Inflammatory macrophage treated with lipopolysaccharide for 4 hours (primary cell): ENCODE results near the gene PLEKHA1.

Experiments used
- DNase-seq: peaks from one replicate; pipeline ENCODE4 v3.0.0-alpha.2; 2020

Gene PLEKHA1

DNA sequence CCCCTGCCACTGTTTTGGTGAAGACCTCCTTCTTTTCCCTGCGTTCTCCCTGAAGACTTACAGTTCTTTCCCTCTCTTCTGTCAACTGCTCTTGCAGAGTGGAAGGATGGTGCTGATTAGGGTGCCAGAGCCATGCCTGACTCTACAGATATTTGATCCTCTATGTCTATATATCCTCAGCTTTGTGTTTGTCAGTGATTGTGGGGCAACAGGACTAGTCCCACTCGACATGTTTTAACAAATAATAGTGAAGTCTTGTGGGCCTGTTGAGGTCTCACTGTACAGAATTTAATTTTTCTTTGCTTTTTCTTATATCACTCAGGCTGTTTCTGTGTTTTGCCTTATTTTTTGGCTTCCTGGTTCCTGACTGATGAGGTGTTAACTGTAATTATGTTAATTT lies 5.0 kb downstream of the PLEKHA1 start:
- no peak for DNase-seq

DNA sequence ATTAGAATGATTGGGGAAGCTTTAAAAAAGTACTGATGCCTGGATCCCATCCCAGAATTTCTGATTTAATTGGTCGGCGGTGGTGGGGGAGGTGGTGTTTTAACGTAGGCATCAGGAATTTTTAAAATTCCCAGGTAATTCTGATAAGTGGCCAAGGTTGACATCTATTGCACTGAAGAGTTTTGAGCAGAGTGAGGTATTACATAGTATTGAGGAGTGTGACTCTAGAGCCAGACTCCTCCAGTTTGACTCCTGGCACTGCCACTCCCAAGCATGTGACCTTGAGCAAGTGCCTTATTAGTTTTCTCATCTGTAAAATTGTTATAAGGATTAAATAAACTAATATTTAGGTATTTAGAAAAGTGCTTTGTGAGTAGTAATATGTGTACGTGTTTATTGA lies 6.2 kb downstream of the PLEKHA1 start:
- DNase-seq = no peak

DNA sequence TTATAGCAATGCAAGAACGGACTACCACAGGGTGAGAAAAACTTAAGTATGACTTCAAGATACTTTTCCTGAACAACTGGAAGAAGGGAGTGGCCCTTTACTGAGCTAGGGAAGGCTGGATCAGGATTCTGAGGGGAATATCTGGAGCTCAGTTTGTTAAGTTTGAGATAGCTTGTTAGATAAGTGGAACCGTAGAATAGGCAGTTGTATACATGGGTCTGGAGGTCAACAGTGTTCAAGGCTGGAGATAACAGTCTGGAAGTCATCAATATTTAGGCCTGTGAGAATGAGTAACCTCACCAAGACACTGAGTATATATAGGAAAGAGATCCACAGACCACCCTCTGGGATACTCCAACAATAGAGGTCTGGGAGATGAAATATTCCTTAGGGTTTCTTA lies 7.2 kb downstream of the PLEKHA1 start:
- DNase-seq = no peak

DNA sequence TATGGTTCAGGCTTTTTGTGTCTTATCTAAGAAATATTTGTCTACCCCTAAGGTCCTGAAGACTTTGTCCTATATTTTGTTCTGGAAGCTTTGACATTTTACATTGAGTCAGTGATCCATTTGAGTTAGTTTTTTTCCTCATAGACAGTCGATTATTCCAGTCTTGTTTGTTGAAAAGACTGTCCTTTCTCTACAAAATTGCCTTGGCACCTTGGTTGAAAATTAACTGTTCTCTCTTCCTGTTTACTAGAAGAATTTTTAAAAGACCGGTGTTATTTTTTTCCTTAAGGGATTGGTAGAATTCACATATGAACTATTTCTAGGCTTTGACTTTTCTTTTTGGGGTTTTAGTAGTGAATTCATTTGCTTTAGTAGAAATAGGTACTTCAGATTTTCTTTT lies 12.0 kb downstream of the PLEKHA1 start:
- DNase-seq = no peak

DNA sequence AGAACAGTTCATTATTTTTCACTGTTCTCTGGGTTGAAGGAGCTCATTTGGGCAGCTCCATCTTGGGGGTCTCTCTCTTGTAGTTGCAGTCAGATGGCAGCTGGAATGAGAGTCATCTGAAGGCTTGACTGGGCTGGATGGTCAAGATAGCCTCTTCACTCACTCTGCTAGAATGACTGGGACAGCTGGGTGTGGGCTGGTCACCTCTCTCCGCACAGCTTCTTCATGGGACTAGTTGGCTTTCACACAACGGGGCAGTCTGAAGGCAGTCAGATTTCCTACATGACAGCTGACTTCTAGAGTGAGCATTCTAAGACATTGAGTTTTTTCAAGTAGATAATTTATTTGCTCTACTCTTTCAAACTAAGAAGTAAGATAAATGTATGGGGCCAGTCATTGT lies 13.1 kb downstream of the PLEKHA1 start:
- DNase-seq = no peak

DNA sequence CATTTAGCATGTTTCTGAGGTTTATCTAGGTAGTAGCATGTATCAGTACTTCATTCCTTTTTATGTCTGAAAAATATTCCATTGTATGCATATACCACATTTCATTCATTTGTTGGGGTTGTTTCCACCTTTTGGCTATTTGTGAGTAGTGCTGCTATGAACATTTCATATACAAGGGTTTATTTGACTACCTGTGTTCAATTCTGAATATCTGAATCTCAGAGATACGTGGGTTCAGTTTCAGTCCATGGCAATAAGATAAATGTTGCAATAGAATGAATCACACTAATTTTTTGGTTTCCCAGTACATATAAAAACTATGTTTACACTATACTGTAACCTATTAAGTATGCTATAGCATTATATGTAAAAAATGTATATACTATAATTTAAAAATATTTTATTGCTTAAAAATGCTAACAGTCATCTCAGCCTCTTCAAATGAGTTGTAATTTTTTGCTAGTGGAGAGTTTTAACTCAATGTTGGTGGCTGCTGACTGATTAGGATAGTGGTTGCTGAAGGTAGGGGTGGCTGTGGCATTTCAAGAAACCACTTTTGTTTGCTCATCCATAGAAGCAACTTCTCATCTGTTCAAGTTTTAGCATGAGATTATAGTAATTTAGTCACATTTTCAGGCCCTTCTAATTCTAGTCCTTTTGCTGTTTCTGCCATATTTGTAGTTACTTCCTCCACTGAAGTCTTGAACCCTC lies 13.9 kb downstream of the PLEKHA1 start:
- no peak for DNase-seq

DNA sequence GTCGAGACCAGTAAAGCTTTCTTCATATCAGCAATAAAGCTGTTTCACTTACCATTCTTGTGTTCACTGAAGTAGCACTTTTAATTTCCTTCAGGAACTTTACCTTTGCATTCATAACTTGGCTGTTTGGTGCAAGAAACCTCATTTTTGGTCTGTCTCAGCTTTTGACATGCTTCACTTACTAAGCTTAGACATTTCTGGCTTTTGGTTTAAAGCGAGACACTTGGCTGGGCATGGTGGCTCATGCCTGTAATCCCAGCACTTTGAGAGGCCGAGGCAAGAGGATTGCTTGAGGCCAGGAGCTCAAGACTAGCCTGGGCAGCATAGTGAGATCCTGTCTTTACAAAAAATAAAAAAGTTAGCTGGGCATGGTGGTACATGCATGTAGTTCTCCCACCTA lies 15.8 kb downstream of the PLEKHA1 start:
- no peak for DNase-seq

DNA sequence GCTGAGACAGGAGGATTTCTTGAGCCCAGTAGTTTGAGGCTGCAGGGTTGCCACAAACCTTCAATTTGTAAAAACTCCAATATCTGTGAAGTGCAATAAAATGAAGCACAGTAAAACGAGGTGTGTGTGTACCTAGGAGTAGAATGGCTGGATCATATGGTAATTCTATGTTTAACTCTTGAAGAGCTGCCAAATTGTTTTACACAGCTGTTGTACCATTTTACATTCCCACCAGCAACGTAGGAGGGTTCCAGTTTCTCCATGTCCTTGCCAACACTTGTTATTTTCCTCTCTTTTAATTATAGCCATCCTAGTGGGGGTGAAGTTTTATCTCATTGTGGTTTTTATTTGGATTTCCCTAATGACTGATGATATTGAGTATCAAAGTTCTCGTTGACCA lies 16.2 kb downstream of the PLEKHA1 start:
- no peak for DNase-seq

DNA sequence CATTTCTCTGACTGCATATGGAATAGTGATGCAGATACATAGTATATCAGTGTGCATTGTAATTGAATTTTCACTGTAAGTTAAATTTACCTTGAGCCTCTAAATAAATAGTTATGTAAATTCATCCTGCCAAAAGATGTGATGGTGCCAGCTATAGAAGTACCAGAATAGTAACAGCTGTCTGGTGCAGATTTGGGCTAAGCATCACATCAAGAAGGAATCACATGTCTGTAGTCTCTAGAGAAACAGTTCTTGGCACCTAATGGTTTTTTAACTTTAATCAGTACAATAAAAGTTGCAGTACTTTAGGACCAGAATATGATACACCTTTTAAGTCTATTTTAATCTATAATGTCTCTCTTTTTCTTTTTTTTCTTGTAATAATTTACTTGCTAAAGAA lies 17.4 kb downstream of the PLEKHA1 start:
- DNase-seq = no peak

DNA sequence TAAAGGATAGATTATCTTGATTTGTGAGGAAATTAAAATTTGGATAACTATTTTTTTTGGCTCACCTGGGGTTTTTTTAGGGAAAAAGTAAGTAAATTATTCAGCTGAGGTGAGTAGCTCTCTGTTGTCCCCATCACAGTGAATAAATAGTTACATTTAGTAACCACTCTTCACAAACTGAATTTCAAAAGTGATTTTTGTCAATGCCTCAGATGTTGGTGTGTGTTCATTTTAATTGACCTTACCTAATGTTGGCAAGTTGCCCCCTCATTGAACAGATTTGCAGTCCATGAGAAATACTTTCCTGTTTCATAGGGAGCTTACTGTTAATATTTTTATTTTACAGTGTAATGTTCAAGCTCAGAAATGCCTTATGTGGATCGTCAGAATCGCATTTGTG lies 18.3 kb downstream of the PLEKHA1 start:
- no peak for DNase-seq

DNA sequence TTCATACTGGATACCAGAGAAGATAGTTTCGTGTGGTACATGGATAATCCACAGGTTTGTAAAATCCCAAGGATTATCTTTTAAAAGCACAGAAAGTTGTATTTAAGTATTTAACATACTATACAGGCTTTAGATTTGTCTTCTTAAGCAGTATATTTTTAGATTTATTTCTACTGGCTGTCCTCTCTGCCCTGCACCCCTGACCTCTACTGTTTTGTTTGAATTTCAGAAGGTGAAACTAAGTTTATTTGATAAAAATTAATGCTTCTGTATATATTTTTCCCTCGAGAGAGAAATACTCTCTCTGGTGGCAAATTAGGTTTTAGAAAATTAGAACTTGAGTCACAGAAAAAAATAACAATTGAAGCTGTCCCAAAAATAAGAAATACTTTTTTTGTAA lies 18.8 kb downstream of the PLEKHA1 start:
- DNase-seq = no peak

DNA sequence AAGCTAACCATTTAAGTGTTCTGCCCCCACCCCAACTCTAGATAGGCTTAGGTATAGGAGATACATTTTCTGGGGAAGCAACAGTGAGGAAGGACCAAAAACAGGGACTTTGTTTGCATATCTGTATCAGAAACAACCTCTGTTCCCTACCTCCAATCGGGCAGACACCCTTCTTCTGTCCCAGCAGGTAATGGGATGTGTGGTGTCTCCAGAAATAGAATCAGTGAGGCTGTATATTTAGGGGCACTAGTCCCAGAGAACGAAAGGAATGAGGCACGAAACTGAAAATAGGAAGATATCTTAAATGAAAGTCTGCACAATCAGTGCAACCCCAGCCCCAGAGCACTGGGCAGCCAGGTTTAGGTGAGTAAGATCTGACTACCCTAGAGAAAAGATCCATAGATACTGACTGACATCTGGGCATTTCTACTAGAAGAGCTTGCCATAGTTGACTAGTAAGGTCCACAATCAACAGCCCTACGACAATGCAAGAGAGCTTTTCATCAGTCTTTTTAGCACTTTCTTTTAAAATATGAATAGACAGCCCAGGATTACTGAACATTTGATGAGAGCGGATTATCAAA lies 28.1 kb downstream of the PLEKHA1 start:
- no peak for DNase-seq

DNA sequence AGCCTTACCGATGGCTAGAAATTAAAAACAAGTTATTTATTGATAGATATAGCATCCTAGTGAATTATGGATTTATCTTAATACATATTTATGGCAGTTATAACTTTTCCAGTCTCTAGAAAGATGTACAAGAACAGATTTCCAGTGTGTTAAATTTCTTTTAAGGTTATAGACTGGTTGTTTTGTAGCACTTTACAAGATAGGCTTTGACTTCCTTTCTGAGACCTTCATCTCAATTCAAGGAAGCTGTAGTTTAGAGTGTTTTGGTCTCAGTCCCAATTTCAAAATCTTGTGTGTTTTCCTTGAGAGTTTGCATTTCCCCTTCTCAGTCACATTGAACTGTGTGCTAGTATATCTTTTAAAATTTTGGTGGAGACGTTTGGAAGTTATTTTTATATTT lies 30.1 kb downstream of the PLEKHA1 start:
- DNase-seq = no peak

DNA sequence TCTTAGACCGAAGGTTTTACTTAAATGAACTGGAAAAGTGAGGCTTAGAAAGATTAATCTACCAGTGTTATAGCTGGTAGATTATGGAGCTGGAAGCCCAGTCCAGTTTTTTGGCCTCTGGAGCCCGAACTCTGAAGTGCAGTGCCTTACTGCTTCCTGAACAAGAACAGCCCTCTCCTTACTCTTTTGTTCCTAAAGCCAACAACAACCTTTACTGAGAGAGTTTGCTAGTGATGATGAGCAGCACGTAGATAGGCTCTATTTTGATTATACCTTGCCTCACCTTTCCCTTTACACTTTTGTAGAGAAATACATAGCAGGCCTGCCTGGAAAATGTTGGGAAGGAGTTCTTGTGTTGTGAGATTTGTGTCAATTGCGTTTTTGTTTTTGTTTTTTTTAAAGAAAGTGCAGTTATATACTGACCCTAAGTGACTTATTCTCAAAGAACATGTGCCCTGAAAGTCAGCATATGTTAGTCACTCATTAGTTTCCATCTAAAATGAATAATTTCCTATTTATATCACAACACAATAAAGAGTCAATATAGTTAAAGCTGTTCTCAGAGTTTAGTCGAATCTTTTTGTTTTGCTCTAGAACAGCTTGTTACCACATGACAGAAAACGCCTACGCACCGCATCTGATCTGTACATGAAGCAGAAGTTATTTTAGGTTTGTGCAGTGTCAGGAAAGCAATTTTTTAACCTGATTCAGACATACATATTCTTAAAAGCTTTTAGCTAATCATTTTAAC lies 33.0 kb downstream of the PLEKHA1 start:
- DNase-seq = peak; percentile 69

DNA sequence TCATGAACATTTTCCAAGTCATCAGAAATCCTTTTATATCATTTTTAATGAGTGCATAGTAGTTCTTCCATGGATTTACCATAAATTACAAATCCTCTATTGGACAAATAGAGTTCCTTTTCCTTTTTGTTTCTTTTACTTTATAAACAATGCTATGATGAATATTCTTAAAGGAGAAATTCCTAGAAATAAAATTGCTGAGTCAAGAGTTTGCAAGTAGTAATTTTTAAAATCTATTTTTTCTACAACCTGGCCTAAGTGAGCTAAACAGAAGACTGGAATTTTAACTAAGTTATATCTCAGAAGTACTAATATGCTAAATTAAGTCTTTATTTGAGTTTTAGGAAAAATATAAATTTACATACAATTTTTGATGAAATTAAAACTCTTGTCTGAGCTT lies 38.8 kb downstream of the PLEKHA1 start:
- no peak for DNase-seq

DNA sequence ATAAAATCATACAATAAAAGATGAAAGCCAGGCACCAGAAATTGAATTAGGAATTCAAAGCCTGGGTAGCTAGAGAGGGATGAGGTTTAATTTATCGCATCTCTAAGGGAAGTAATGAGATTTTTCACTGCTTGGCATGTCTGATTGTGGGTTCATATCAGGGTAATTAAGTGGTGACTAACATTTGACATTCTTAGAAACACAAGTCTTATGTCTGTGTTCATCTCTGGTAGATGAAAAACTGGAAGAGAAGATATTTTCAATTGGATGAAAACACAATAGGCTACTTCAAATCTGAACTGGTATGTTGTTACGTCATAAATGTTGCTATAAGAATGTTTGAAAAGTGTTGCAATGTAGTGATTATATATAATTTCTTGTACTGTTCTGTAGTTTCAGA lies 43.2 kb downstream of the PLEKHA1 start:
- DNase-seq = peak; percentile 25

DNA sequence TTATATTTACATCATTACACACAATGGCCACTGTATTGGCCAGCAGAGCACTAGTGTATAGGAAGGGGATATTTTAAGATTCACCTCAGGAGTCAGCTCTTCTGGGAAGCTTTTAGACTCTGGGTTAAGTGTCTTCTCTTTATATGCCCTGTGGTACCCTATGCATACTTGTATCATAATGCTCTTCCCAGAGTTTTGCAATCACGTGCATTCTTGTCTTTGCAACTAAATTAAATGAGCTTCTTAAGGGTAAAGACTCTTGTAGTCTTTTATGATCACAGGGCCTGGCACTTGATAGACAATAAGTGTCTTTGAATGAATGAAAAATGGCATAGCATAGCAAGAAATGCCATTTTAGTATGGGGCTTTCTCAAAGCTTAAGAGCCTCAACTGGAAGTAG lies 44.5 kb downstream of the PLEKHA1 start:
- peak; percentile 67 for DNase-seq

DNA sequence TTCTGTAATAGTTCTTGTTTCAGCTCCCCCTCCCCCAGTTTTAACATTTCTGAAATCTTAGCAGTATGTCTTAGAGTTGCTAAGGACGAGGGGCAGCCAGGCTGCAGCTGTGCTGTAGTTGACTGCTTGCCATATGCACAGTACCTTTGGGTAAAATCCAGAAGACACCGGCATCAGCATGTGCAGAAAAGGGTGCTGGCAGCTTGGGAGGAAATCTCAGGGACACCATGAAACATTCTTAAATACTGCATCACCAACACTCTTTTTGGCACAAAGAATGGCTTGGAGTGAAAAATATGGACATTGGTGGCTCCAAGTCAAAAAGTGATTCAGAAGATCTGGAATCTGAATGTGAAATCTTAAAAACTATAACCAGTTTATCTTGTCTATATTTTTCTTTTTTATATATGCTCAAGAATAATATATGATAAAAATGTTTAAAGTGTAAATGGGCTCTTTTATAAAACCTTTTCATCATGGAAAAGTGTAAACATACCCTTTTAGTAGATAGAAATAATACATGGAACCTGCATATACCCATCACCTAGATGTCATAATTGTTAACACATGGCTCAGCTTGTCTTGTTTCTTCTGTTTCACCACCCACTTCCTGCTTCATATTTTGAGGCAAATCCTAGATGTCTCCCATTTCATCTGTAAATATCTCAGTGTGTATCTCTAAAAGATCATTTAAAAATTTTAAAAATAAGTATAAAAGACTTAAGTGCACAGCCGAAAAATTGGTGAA lies 45.5 kb downstream of the PLEKHA1 start:
- no peak for DNase-seq

DNA sequence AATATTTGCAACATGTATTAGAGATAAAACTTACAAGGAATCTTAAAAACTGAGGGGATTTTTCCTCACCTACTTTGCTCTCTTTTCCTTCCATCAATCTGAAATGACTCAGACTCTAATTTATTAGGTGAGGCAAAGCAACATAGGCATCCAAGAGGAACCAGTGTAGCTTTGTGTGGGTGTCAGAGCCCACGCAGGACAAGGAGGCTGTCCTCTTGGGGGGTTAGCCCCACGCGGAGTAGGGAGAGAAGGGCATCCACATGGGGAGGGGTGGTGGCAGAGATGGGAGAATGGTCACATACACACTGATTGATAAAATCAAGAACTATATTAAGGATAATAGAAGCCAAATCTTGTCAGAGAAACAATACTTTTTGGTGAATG lies 46.1 kb downstream of the PLEKHA1 start:
- DNase-seq = no peak

DNA sequence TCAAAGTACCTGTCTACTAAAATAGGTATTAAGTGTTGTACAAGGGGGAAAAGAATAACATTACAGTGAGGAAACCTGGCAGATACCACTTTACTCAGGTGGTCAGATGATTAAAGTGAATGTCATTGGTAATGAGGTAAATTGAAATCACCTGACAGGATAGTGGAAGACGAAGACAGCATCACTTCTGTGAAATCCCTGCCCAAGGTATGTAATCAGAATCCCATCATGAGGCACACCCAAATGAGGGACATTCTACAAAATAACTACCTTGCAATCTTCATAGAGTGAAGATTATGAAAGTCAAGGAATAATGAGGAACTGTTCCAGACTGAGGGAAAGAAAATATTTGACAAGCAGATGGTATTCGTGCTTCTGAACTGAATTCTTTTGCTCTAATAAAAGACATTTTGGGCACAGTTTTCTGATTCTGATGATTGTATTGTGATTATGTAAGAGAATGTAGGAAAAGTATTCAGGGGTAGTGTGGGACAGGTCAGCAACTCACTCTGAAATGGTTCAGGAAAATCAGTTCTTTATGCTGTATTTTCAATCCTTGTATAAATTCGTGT lies 46.6 kb downstream of the PLEKHA1 start:
- peak; percentile 9 for DNase-seq

DNA sequence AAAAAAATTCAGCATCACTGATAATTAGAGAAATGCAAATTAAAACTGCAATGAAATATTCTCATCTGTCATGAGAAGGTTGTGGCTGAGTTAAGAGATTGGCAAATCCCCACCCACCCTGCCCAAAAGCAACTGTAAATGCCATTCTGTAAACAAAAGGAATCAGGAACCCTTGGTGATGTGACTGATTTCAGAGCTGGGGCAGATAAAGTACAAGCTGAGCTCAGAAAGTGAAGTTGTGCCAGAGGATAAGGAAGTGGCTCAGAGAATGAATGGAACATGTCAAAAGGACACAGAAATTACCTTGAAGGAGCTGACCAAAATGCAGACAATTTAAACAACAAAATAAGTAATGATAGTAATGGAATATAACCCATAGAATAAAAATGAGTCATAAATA lies 47.2 kb downstream of the PLEKHA1 start:
- DNase-seq = peak; percentile 79

DNA sequence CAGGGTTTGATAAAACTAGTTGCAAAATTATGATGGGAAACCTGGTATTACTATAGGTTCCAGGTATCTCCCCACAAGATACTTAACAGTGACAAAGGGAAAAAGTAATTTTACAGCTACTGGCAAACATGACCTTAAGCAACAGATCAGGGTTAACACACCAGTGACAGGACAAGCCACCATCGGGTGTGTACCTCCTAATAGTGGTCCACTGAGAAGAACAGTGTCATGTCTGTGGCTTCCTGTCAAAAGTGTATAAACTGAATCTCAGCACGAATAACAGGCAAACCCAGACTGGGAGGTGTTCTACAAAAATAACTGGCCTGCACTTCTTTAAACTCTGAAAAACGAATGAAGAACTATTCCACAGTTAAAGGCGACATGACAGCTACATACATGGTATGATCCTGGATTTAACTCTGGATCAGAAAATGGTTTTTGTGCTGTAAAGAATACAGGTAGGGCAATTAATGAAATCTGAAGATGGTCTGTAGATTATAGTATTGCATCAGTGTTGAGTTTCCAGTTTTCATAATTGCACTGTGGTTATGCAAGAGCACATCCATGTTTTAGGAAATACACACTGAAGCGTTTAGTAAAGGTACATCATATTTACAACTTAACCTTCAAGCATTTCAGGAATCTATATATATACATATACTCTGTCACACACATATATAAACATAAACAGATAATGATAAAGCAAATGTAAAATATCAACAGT lies 47.9 kb downstream of the PLEKHA1 start:
- DNase-seq = peak; percentile 15

DNA sequence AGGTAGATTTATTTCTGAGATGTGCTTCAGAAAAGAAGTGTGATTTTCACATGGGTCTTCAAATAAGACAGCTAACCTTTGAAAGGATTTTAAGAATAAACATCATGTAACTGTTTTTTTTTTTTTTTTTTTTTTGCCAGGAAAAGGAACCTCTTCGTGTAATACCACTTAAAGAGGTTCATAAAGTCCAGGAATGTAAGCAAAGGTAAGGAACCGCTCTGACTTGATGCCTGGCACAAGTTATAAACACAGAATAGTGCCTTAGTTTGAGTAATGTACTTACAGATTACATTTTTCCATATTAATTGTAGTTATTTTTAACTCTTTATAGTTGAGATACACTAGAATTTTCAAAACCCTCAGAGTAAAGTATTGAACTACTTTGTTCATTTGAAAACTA lies 49.6 kb downstream of the PLEKHA1 start:
- DNase-seq = no peak
